Erythroblast (primary cell): ENCODE results near the gene CCT5.

ENCODE experiments used
- DNase-seq, 2 experiments: peaks; one replicate each; lab custom pipeline; 2025; lab: John Stamatoyannopoulos, UW
- GATA1 ChIP-seq: IDR thresholded peaks from 2 replicates; pipeline ENCODE4 v1.6.1; 2011; ENCODE audit warnings: low read depth, mild to moderate bottlenecking, control low read depth, low read length, moderate library complexity
- POLR2A ChIP-seq: IDR thresholded peaks from 2 replicates; pipeline ENCODE4 v1.6.1; 2011; ENCODE audit warnings: mild to moderate bottlenecking, low read length

Gene CCT5

GRCh38 chr5:10289991-10290390, 39.9 kb downstream of the CCT5 start:
- TF ChIP-seq POLR2A = no peak
- no peak for TF ChIP-seq GATA1
- DNase-seq = no peak

GRCh38 chr5:10290438-10290837, 40.4 kb downstream of the CCT5 start:
- no peak for DNase-seq
- no peak for TF ChIP-seq POLR2A
- no peak for TF ChIP-seq GATA1

- no peak for DNase-seq
- TF ChIP-seq GATA1 (no peak), POLR2A (no peak)
Measured at GRCh38 chr5:10291692-10292339, 41.7 kb downstream of the CCT5 start.

GRCh38 chr5:10293907-10294662, 44.0 kb downstream of the CCT5 start:
- no peak for DNase-seq

GRCh38 chr5:10295619-10296326, 45.7 kb downstream of the CCT5 start:
- DNase-seq = no peak
- no peak for TF ChIP-seq GATA1
- TF ChIP-seq POLR2A = no peak

More at GRCh38 chr5:10293907-10294662, 44.0 kb downstream of the CCT5 start:
- TF ChIP-seq GATA1 (no peak), POLR2A (peak; percentile 6)

GRCh38 chr5:10297646-10298204, 47.6 kb downstream of the CCT5 start:
- TF ChIP-seq POLR2A = no peak
- no peak for TF ChIP-seq GATA1
- DNase-seq = no peak

GRCh38 chr5:10300246-10300645, 50.2 kb downstream of the CCT5 start:
- no peak for TF ChIP-seq POLR2A
- no peak for TF ChIP-seq GATA1
- no peak for DNase-seq

GRCh38 chr5:10301266-10301665, 51.2 kb downstream of the CCT5 start:
- no peak for DNase-seq

GRCh38 chr5:10301842-10302610, 51.9 kb downstream of the CCT5 start:
- no peak for DNase-seq
- TF ChIP-seq POLR2A = peak; percentile 27
- TF ChIP-seq GATA1 = no peak

More at GRCh38 chr5:10301266-10301665, 51.2 kb downstream of the CCT5 start:
- TF ChIP-seq POLR2A = no peak
- no peak for TF ChIP-seq GATA1

- TF ChIP-seq POLR2A = no peak
- TF ChIP-seq GATA1 = no peak
- no peak for DNase-seq
Measured at GRCh38 chr5:10303201-10303600, 53.1 kb downstream of the CCT5 start.

GRCh38 chr5:10303699-10304170, 53.7 kb downstream of the CCT5 start:
- TF ChIP-seq GATA1 (no peak), POLR2A (peak; percentile 62)
- DNase-seq = peak; percentile 88 to 91

- no peak for TF ChIP-seq POLR2A
- TF ChIP-seq GATA1 = no peak
- peak; percentile 21 to 45 for DNase-seq
Measured at GRCh38 chr5:10304932-10305331, 54.9 kb downstream of the CCT5 start.

- TF ChIP-seq POLR2A = no peak
- TF ChIP-seq GATA1 = no peak
- no peak for DNase-seq
Measured at GRCh38 chr5:10306114-10306513, 56.0 kb downstream of the CCT5 start.
